CD8-positive, alpha-beta memory T cell (primary cell): ENCODE results near the gene ANKRD55. TPM values are rescaled to one million over a fixed set of nuclear protein-coding genes. Genes with fewer than 3 reads are reported as not detected.
A peak's percentile ranks its signal among the peaks of the same experiment; 100 is the strongest.

ENCODE experiments used
- CTCF ChIA-PET: fragments of 350-600 bp; sonication (Branson Sonifier 250); formaldehyde crosslinking; loops from one replicate; lab custom pipeline; 2021; ENCODE audit warnings: antibody characterized with exemption; lab: Charles Lee
- POLR2A ChIA-PET: fragments of 350-600 bp; sonication (Branson Sonifier 250); formaldehyde crosslinking; loops from one replicate; lab custom pipeline; 2021; ENCODE audit warnings: antibody characterized with exemption; lab: Charles Lee
- DNase-seq, 5 donors: peaks; one replicate each; pipeline versions ENCODE4 v3.0.0 to v3.0.0-alpha.2; 2020 to 2022; ENCODE audit warnings: mixed read lengths in 1 of 5
- H3K27ac ChIP-seq: one replicate; pipeline ENCODE4 v1.7.0; 2013; ENCODE audit warnings: low read depth, mild to moderate bottlenecking, low read length, moderate library complexity
- H3K27me3 ChIP-seq: 2 replicates; pipeline ENCODE4 v1.7.0; 2013; ENCODE audit warnings: low read length, mild to moderate bottlenecking; ENCODE audit not compliant: insufficient read depth, poor library complexity, severe bottlenecking
- H3K36me3 ChIP-seq: 2 replicates; pipeline ENCODE4 v1.7.0; 2013; ENCODE audit warnings: mild to moderate bottlenecking, low read length, moderate library complexity; ENCODE audit not compliant: insufficient read depth
- H3K4me1 ChIP-seq: 2 replicates; pipeline ENCODE4 v1.7.0; 2013; ENCODE audit warnings: mild to moderate bottlenecking, low read length, moderate library complexity; ENCODE audit not compliant: insufficient read depth
- H3K4me3 ChIP-seq: 2 replicates; pipeline ENCODE4 v1.7.0; 2013; ENCODE audit warnings: mild to moderate bottlenecking, low read length
- H3K9me3 ChIP-seq: 2 replicates; pipeline ENCODE4 v1.7.0; 2013; ENCODE audit warnings: mild to moderate bottlenecking, low read length
- H3K27ac Mint-ChIP-seq, 8 donors: one replicate each; pipeline ENCODE4 v1.8.0; 2020 to 2021; ENCODE audit warnings: mixed read lengths in 8 of 8, mild to moderate bottlenecking in 6 of 8, inconsistent platforms in 3 of 8, moderate library complexity in 3 of 8
- H3K27me3 Mint-ChIP-seq, 2 donors: one replicate each; pipeline ENCODE4 v1.8.0; 2020 to 2021; ENCODE audit warnings: mixed read lengths in 2 of 2, mild to moderate bottlenecking in 1 of 2, moderate library complexity in 1 of 2
- H3K36me3 Mint-ChIP-seq, 3 donors: one replicate each; pipeline ENCODE4 v1.8.0; 2020 to 2021; ENCODE audit warnings: mixed read lengths in 3 of 3, inconsistent platforms in 1 of 3, mild to moderate bottlenecking in 1 of 3
- H3K4me1 Mint-ChIP-seq, 3 donors: one replicate each; pipeline ENCODE4 v1.8.0; 2020 to 2021; ENCODE audit warnings: mixed read lengths in 3 of 3, inconsistent platforms in 1 of 3, mild to moderate bottlenecking in 1 of 3
- H3K4me3 Mint-ChIP-seq, 7 donors: one replicate each; pipeline ENCODE4 v1.8.0; 2020 to 2021; ENCODE audit warnings: mixed read lengths in 7 of 7, mild to moderate bottlenecking in 6 of 7, moderate library complexity in 4 of 7, inconsistent platforms in 2 of 7
- H3K9me3 Mint-ChIP-seq, 5 donors: one replicate each; pipeline ENCODE4 v1.8.0; 2020 to 2022; ENCODE audit warnings: mixed read lengths in 5 of 5, mild to moderate bottlenecking in 3 of 5, moderate library complexity in 2 of 5, inconsistent platforms in 1 of 5
- polyA plus RNA-seq: library from polyadenylated mRNA; unstranded; fragments of 300-500 nt; fragmentation: Illumina TruSeq; gene quantifications from one replicate; pipeline ENCODE4 v1.2.3, GENCODE V29; 2021
- total RNA-seq, 2 experiments: library from RNA; stranded (reverse); gene quantifications; one replicate each; pipeline ENCODE4 v1.2.3, GENCODE V29; 2021

ANKRD55 gene
- total and polyA plus RNA-seq, 3 experiments from 2014 or later: not detected

DNA sequence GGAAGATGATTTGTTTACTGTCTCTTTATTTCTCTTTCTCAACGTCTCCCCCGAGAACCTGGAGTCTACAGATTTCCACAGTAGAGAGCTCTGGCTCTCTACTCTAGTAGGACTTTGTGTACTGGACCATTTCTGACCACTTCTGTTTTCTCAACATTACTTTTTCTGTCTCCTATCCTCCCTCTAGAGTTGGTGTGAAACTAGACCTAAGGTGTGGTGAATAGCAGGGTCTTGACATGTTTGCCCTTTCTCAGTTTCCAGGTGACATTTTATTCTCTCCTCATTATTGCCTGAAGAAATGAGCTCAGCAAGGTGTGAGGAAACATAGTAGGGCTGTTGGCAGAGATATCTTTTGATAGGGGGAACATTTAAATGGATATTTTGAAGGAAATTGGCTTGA is 176.3 kb downstream of the ANKRD55 start:
- H3K4me1 Mint-ChIP-seq: peaks cover 24 to 51% (median 51%) of the 10 kb centered on the region in 3 donors
- Histone ChIP-seq H3K27ac (no peak overlapping the region), H3K4me3 (peak overlapping the region; percentile 14), H3K9me3 (no peaks in the 10 kb centered on the region), H3K27me3 (no peaks in the 10 kb centered on the region), H3K36me3 (no peaks in the 10 kb centered on the region), H3K4me1 (peaks cover 73% of the 10 kb centered on the region)
- no peak for DNase-seq
- H3K27me3 Mint-ChIP-seq: peaks cover 0 to 6% of the 10 kb centered on the region in 2 donors
- peak overlapping the region in 3 of 8 donors; percentile 35 to 64 (median 35) for H3K27ac Mint-ChIP-seq
- CTCF ChIA-PET: no interaction called here
- H3K4me3 Mint-ChIP-seq: no peak overlapping the region
- POLR2A ChIA-PET: no interaction called here
- no peaks in the 10 kb centered on the region for H3K36me3 Mint-ChIP-seq
- H3K9me3 Mint-ChIP-seq: peaks cover 0 to 2% (median 0%) of the 10 kb centered on the region in 5 donors

DNA sequence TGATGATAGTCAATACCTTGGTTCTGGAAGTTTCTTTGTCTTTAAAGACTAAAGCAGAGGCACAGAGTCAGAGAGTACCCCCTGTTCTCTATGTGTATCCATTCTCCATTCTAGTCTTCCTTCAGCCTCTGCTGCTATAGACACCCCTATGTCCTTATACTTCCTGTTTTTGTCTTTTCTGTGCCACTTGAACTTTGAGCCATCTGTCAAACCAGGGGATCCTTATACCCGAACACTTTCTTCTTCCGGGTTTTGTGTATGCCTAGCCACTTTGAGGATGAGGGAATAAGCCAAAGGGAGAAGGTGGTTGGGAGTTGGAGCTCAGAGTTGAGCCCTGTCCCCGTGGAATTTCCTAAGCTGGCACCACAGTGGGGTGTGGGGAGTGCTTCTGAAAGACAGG is 177.3 kb downstream of the ANKRD55 start:
- POLR2A ChIA-PET: no interaction called here
- H3K9me3 Mint-ChIP-seq: peaks cover 0 to 2% (median 0%) of the 10 kb centered on the region in 5 donors
- DNase-seq: no peak
- CTCF ChIA-PET: no interaction called here
- H3K36me3 ChIP-seq: no peaks in the 10 kb centered on the region
- H3K27me3 Mint-ChIP-seq: peaks cover 0 to 6% of the 10 kb centered on the region in 2 donors
- no peak overlapping the region for H3K4me3 Mint-ChIP-seq
- no peak overlapping the region for H3K27ac Mint-ChIP-seq
- peak overlapping the region; percentile 26 for H3K4me3 ChIP-seq
- H3K27me3 ChIP-seq: no peaks in the 10 kb centered on the region
- H3K4me1 Mint-ChIP-seq: peaks cover 28 to 56% (median 55%) of the 10 kb centered on the region in 3 donors
- H3K36me3 Mint-ChIP-seq: no peaks in the 10 kb centered on the region
- H3K27ac ChIP-seq: no peak overlapping the region
- H3K9me3 ChIP-seq: no peaks in the 10 kb centered on the region
- peaks cover 76% of the 10 kb centered on the region for H3K4me1 ChIP-seq

- Mint-ChIP-seq H3K4me3 (no peak overlapping the region), H3K36me3 (no peaks in the 10 kb centered on the region), H3K9me3 (peaks cover 0 to 2% (median 0%) of the 10 kb centered on the region in 5 donors), H3K27ac (no peak overlapping the region), H3K4me1 (peaks cover 25 to 56% (median 55%) of the 10 kb centered on the region in 3 donors), H3K27me3 (peaks cover 0 to 6% of the 10 kb centered on the region in 2 donors)
- ChIA-PET CTCF (no interaction called here), POLR2A (no interaction called here)
- Histone ChIP-seq H3K4me3 (peak overlapping the region; percentile 26), H3K36me3 (no peaks in the 10 kb centered on the region), H3K9me3 (no peaks in the 10 kb centered on the region), H3K27ac (no peak overlapping the region), H3K27me3 (no peaks in the 10 kb centered on the region), H3K4me1 (peaks cover 76% of the 10 kb centered on the region)
- DNase-seq: no peak
These were observed 177.8 kb downstream of the ANKRD55 start for GRCh38 chr5:56055287-56055686.

GRCh38 chr5:56054666-56055065 is 178.5 kb downstream of the ANKRD55 start:
- ChIA-PET CTCF (no interaction called here), POLR2A (no interaction called here)
- H3K36me3 ChIP-seq: no peaks in the 10 kb centered on the region
- H3K27ac Mint-ChIP-seq: no peak overlapping the region
- H3K9me3 ChIP-seq: no peaks in the 10 kb centered on the region
- H3K27ac ChIP-seq: no peak overlapping the region
- no peaks in the 10 kb centered on the region for H3K36me3 Mint-ChIP-seq
- H3K4me1 ChIP-seq: peaks cover 76% of the 10 kb centered on the region
- H3K4me1 Mint-ChIP-seq: peaks cover 26 to 55% (median 53%) of the 10 kb centered on the region in 3 donors
- peaks cover 0 to 6% of the 10 kb centered on the region in 2 donors for H3K27me3 Mint-ChIP-seq
- DNase-seq: no peak
- no peaks in the 10 kb centered on the region for H3K27me3 ChIP-seq
- no peak overlapping the region for H3K4me3 Mint-ChIP-seq
- H3K9me3 Mint-ChIP-seq: peaks cover 0 to 2% (median 0%) of the 10 kb centered on the region in 5 donors
- no peak overlapping the region for H3K4me3 ChIP-seq

GRCh38 chr5:56053363-56053762 is 179.8 kb downstream of the ANKRD55 start:
- H3K27ac Mint-ChIP-seq: no peak overlapping the region
- no peaks in the 10 kb centered on the region for H3K36me3 ChIP-seq
- H3K4me3 Mint-ChIP-seq: no peak overlapping the region
- H3K27ac ChIP-seq: no peak overlapping the region
- no peak overlapping the region for H3K4me3 ChIP-seq
- POLR2A ChIA-PET: no interaction called here
- peaks cover 19 to 50% (median 47%) of the 10 kb centered on the region in 3 donors for H3K4me1 Mint-ChIP-seq
- H3K9me3 Mint-ChIP-seq: peaks cover 0 to 2% (median 0%) of the 10 kb centered on the region in 5 donors
- peaks cover 71% of the 10 kb centered on the region for H3K4me1 ChIP-seq
- H3K27me3 ChIP-seq: no peaks in the 10 kb centered on the region
- DNase-seq: no peak
- H3K9me3 ChIP-seq: no peaks in the 10 kb centered on the region
- CTCF ChIA-PET: no interaction called here
- peaks cover 0 to 6% of the 10 kb centered on the region in 2 donors for H3K27me3 Mint-ChIP-seq
- no peaks in the 10 kb centered on the region for H3K36me3 Mint-ChIP-seq

GRCh38 chr5:56052735-56053134 is 180.4 kb downstream of the ANKRD55 start:
- peaks cover 71% of the 10 kb centered on the region for H3K4me1 ChIP-seq
- Mint-ChIP-seq H3K9me3 (peaks cover 0 to 2% (median 0%) of the 10 kb centered on the region in 5 donors), H3K27me3 (peaks cover 0 to 6% of the 10 kb centered on the region in 2 donors), H3K4me1 (peaks cover 15 to 50% (median 42%) of the 10 kb centered on the region in 3 donors), H3K27ac (no peak overlapping the region), H3K4me3 (no peak overlapping the region), H3K36me3 (no peaks in the 10 kb centered on the region)
- no peak for DNase-seq
- POLR2A ChIA-PET: no interaction called here
- no peak overlapping the region for H3K27ac ChIP-seq
- no peaks in the 10 kb centered on the region for H3K36me3 ChIP-seq
- H3K4me3 ChIP-seq: no peak overlapping the region
- CTCF ChIA-PET: no interaction called here
- H3K9me3 ChIP-seq: no peaks in the 10 kb centered on the region
- H3K27me3 ChIP-seq: no peaks in the 10 kb centered on the region

DNA sequence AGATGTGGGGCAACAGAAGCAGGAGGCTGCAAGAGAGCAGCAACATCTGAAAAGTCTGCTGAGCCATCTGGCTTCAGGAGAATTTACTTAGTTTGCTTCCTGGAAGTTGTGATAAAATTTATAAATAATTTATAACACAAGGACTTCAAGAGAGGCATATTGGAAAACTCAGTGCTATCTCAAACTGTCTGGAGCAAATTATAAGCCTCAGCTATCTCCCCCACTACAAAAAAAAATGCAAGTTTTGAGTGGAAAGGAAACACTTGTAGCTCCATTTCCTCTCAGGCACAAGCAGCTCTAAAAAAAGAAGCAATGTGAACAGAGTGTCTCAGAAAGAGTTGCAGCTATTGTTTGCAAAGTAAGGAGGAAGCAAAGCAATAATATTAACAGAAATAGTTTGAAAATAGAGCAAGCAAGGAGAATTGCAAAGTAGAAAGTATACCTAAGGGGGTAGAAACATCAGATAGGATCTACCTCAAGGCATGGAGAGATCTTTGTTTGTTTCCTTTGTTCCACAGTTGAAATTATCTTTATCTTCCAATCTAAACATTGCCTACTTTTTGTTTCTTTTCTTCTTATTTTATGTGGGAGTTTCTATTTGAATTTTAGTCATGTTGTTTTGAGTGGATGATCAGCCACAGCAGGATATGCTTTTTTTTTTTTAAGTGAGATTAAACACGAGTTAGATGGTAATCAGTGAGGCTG is 182.4 kb downstream of the ANKRD55 start:
- POLR2A ChIA-PET: interaction anchor here (1.4 kb wide), 1 partner anchor 56 kb away, joined by 4 read pairs; the partner anchor contains the start of gene IL6ST
- Histone ChIP-seq H3K27me3 (no peaks in the 10 kb centered on the region), H3K4me3 (peak overlapping the region; percentile 1), H3K9me3 (no peaks in the 10 kb centered on the region), H3K36me3 (no peaks in the 10 kb centered on the region), H3K4me1 (peaks cover 59% of the 10 kb centered on the region), H3K27ac (no peak overlapping the region)
- CTCF ChIA-PET: no interaction called here
- Mint-ChIP-seq H3K4me1 (peaks cover 10 to 39% (median 29%) of the 10 kb centered on the region in 3 donors), H3K36me3 (peaks cover 0 to under 1% (median 0%) of the 10 kb centered on the region in 3 donors), H3K4me3 (peak overlapping the region in 6 of 7 donors; percentile 2 to 66 (median 34)), H3K27ac (peak overlapping the region in 7 of 8 donors; percentile 9 to 82 (median 74)), H3K9me3 (peaks cover 0 to 4% (median under 1%) of the 10 kb centered on the region in 5 donors), H3K27me3 (no peaks in the 10 kb centered on the region)
- peak in 1 of 5 donors; percentile 58 for DNase-seq
